Kidney (tissue), 14 donors: ENCODE results near the gene CDH8. TPM values are rescaled to one million over a fixed set of nuclear protein-coding genes. Genes with fewer than 3 reads are reported as not detected.

ENCODE experiments used
- DNase-seq, 5 donors: peaks; one replicate each; pipeline ENCODE4 v3.0.0-alpha.2; 2013 to 2020
- FAIRE-seq: peaks from 2 replicates; lab custom pipeline; 2012; peaks lifted over from hg19 to GRCh38; lab: Jason Lieb, UNC
- H3K27ac ChIP-seq, 2 donors: one replicate each; pipeline ENCODE4 v1.7.0; 2013; ENCODE audit warnings: low read depth in 2 of 2, low read length in 2 of 2, inconsistent platforms in 1 of 2
- H3K27me3 ChIP-seq: one replicate; pipeline ENCODE4 v1.7.1; 2013; ENCODE audit warnings: low read length, inconsistent platforms; ENCODE audit not compliant: control insufficient read depth, insufficient read depth
- H3K36me3 ChIP-seq, 3 donors: one replicate each; pipeline versions ENCODE4 v1.7.0 to v1.7.1; 2013; ENCODE audit warnings: low read length in 3 of 3, control low read depth in 1 of 3, inconsistent platforms in 1 of 3; ENCODE audit not compliant: insufficient read depth in 3 of 3, control insufficient read depth in 2 of 3
- H3K4me1 ChIP-seq, 3 donors: one replicate each; pipeline versions ENCODE4 v1.7.0 to v1.7.1; 2013; ENCODE audit warnings: low read length in 3 of 3, inconsistent platforms in 1 of 3, low read depth in 1 of 3; ENCODE audit not compliant: control insufficient read depth in 2 of 3, insufficient read depth in 2 of 3
- H3K4me3 ChIP-seq, 3 donors: one replicate each; pipeline versions ENCODE4 v1.7.0 to v1.8.1; 2013; ENCODE audit warnings: low read length in 3 of 3, control low read depth in 1 of 3, inconsistent platforms in 1 of 3
- H3K9ac ChIP-seq, 3 donors: one replicate each; pipeline versions ENCODE4 v1.7.0 to v1.7.1; 2013; ENCODE audit warnings: low read length in 3 of 3, control low read depth in 1 of 3, inconsistent platforms in 1 of 3
- H3K9me3 ChIP-seq, 3 donors: one replicate each; pipeline versions ENCODE4 v1.7.0 to v1.7.1; 2013; ENCODE audit warnings: low read length in 3 of 3, control low read depth in 1 of 3, inconsistent platforms in 1 of 3; ENCODE audit not compliant: control insufficient read depth in 2 of 3, insufficient read depth in 1 of 3
- intact Hi-C: fragments of 100-400 bp; cut with DNase I; formaldehyde crosslinking; loops from one replicate; pipeline ENCODE4 v1.11.1; 2022
- polyA plus RNA-seq: library from polyadenylated mRNA; stranded (reverse); fragments of 350-450 nt; fragmentation: Illumina TruSeq; extraction: RNeasy Lipid Tissue Mini Kit (QIAGEN cat#74804); gene quantifications from one replicate; pipeline ENCODE4 v1.2.3, GENCODE V29; 2014; ENCODE audit warnings: low read depth, low replicate concordance; ENCODE audit not compliant: insufficient read depth
- total RNA-seq: library from RNA; stranded (reverse); fragmentation: NEBNext Ultra II Directional; extraction: Animal tissue kit (Norgen Biotek cat#: 25700); gene quantifications from one replicate; pipeline ENCODE4 v1.2.1, GENCODE V29; 2021
- TF ChIP-seq, protein P1 (sequence below): IDR thresholded peaks from 3 replicates; pipeline ENCODE4 v1.5.1; 2012; ENCODE audit warnings: mild to moderate bottlenecking, moderate library complexity, borderline replicate concordance; ENCODE audit not compliant: insufficient read depth; ENCODE audit errors: extremely low read depth
- donor health status: control.
- donor health status: control.
- donor health status: control.
- donor health status: control.
- donor health status: control.
- donor health status: DM: yes; HTN: yes; CAD: no.
- donor health status: Normal renal cell carcinoma (clear cell type).

The CDH8 gene
- total and polyA plus RNA-seq, 2 donors from 2014 or later: 0.19 TPM; not detected in 1

DNA sequence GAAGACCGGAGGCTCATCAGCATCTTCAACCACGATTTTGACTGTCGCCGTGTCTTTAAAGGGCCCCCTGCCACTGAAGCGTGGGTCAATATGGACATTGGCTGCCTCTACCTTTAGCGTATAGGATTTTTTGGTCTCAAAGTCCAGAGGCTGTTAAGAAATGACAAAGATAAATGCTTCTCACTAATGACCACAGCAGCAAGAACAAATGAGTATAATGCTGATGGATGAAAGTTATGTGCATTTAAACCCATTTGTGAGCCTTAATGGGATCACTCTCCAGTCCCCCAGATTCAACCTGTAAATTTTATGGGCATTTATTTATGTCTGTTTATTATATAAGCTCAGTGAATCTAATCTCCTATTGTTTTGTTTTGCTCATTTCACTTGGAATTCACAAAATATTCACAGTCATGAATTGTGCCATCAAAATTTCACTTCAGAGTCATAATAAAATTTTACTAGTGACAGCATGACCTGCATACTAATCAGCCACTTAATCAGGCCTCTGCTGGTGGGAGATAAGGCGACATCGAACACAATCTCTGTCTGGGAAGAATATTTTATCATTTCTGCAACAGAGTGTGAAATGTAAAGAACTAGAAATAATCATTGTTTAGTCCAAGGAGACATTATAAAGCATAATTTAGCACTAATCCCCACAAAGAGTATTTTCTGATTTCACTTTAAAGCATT, 218.5 kb downstream of the CDH8 start:
- no peak overlapping the region for H3K4me3 ChIP-seq
- no peak for FAIRE-seq
- H3K27me3 ChIP-seq: no peaks in the 10 kb centered on the region
- intact Hi-C loops: no loop called here
- TF ChIP-seq, protein P1, sequence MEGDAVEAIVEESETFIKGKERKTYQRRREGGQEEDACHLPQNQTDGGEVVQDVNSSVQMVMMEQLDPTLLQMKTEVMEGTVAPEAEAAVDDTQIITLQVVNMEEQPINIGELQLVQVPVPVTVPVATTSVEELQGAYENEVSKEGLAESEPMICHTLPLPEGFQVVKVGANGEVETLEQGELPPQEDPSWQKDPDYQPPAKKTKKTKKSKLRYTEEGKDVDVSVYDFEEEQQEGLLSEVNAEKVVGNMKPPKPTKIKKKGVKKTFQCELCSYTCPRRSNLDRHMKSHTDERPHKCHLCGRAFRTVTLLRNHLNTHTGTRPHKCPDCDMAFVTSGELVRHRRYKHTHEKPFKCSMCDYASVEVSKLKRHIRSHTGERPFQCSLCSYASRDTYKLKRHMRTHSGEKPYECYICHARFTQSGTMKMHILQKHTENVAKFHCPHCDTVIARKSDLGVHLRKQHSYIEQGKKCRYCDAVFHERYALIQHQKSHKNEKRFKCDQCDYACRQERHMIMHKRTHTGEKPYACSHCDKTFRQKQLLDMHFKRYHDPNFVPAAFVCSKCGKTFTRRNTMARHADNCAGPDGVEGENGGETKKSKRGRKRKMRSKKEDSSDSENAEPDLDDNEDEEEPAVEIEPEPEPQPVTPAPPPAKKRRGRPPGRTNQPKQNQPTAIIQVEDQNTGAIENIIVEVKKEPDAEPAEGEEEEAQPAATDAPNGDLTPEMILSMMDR: no peak
- DNase-seq: no peak
- H3K36me3 ChIP-seq: no peaks in the 10 kb centered on the region
- H3K27ac ChIP-seq: no peak overlapping the region
- no peaks in the 10 kb centered on the region for H3K4me1 ChIP-seq
- no peak overlapping the region for H3K9ac ChIP-seq
- no peaks in the 10 kb centered on the region for H3K9me3 ChIP-seq

DNA sequence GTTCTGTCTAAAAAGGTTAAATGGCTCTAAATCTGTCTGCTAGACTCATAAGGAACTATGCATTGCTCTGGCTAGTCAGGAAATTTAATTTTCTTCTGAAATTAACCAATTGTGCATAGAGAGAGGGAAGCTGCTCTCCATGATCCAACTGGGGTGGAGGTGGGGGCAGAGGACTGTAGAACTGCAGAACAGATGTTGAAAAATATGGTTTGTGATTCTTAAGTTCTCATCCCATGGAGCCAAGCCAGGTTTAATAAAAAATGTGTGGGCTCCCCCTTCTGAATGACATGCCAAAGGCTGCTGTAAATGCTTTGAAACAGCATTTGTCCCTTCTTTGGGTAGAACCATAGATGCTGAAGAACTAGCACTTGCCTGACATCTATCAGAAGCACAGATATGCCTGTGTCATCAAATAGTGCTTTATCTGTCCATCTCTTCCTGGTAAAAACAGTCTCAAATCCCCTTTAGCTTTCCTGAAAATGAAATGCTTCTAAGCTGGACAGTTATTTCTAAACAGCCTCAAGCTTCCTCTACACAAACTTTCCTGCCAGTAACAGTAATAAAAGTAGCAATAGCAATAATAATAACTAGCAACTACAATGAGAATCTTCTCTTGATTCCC, 221.4 kb downstream of the CDH8 start:
- no peak overlapping the region for H3K27ac ChIP-seq
- DNase-seq (peak in 2 of 5 donors; percentile 5 to 44), FAIRE-seq (no peak)
- intact Hi-C loops: no loop called here
- no peaks in the 10 kb centered on the region for H3K27me3 ChIP-seq
- H3K9ac ChIP-seq: no peak overlapping the region
- H3K36me3 ChIP-seq: no peaks in the 10 kb centered on the region
- TF ChIP-seq, protein P1: no peak
- H3K4me3 ChIP-seq: no peak overlapping the region
- H3K4me1 ChIP-seq: no peaks in the 10 kb centered on the region
- H3K9me3 ChIP-seq: no peaks in the 10 kb centered on the region

DNA sequence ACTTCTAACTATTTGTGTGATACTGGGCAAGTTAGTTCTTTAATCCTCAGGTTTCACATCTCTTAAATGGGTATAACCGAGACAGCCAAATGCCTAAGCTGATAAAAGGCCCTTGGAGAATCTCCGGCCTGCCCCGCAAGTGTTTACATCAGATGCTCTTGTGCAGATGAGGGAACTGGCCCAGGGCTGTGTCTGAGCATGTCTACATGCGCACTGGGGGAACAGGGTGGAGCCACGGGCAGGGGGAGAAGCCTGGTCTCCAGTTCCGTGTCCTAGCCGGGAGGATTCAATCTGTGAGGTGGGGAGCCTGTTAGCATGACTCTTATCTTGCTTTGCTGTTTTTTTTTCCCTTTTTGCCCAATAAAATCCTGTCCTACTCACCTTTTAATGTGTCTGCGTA, 222.9 kb downstream of the CDH8 start:
- Histone ChIP-seq H3K4me1 (no peaks in the 10 kb centered on the region), H3K4me3 (no peak overlapping the region), H3K9me3 (no peaks in the 10 kb centered on the region), H3K9ac (no peak overlapping the region), H3K27ac (no peak overlapping the region), H3K36me3 (no peaks in the 10 kb centered on the region), H3K27me3 (no peaks in the 10 kb centered on the region)
- intact Hi-C loops: no loop called here
- FAIRE-seq: no peak
- TF ChIP-seq, protein P1: no peak
- DNase-seq: no peak
